GM03348 (cell line): ENCODE data around the gene NPBWR2.

Source experiments
- DNase-seq: peaks from one replicate; pipeline ENCODE4 v3.0.0; 2012; ENCODE audit warnings: low spot score

The NPBWR2 gene

DNA sequence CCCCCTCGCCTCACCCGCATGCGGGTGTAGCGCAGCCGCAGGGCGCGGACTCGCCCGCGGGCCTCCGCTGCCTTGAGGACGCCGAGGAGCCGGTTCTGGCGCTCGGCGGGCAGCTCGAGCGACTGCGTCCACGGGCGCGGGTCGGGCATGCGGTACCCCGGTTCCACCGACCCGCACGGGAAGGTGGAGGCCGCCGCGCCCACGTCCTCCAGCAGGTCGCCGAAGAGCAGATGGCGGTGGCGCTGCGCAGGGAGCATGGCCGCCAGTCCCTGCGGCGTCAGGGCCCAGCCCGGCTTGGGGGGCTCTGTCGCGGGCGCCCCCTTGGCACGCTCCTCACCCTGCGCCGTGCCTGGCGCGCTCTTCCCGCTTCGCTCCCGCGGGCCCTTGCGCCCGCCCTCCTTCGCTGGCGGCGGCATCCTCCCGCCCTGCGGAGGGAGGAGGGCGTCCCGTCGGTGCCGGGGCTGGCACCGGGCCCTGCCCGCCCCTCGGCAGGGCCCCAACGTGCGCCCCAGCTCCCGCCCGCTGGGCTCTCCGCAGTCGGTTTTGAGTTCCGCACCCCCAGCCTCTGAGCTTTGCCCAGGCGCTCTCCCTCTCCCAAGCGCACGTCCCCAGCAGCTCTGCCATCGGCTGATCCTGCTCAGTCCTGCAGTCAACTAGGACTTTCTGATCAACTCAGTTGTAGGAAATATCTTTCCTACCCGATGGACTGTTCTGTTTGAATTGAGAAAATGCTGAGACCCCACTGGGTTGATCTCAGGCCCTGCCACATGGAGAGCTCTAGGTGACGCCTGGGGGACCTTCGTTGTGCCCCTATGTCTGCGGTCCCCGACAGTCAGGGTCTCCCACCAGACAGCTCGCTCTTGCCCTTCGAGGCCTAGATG, 23.3 kb downstream of the NPBWR2 start, which contains the start of gene LKAAEAR1:
TSS of gene LKAAEAR1 (minus strand) at position 595 of the 881 bp plus-strand sequence. CDS start at position 416, 179 bp downstream.
- no peak for DNase-seq

DNA sequence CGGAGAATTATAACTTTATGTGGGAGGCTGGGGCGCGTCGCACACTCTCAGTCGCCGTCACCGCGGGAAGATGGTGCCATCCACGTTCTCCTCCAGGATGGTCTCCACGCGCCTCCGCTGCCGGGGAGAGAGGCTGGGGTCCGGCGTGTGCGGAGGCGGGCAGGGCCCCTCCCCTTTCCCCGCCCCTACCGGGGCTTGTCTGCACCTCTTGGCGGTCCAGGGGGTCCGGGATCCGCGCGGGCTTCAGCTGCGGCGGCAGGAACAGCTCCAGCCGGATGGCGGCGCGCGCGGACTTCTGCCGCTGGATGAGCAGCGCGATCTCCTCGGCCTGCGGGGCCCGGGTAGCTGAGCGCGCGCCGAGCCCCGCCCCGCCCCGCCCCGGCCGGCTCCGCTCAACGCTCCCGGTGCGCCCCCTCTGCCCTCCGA, 24.0 kb downstream of the NPBWR2 start:
- peak; percentile 92 for DNase-seq

DNA sequence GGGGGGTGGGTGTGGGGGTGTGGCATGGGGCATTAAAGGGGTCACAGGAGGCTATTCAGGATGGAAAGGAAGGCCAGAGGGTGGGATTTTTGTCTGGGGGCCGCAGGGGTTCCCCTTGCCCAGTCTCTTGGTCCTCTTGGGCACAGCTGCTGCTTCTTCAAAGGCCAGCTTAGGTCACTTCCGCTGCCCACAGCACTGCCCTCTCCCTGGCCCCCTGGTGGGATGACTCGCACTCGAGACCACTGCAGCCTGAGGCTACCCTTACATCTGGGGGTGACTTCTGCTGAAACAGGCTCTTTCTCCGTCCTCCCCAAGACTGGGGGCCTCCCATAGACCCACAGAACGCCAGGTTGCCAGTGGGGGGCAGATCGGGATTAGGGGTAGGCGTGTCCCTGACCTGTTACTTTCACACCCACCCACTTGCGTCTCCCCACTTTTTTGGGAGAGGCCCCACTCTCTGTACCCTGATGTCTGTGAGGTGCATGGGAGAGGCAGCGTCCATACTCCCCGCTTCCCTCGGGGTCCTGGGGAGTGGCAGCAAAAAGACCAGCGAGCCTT, 24.5 kb downstream of the NPBWR2 start:
- no peak for DNase-seq

DNA sequence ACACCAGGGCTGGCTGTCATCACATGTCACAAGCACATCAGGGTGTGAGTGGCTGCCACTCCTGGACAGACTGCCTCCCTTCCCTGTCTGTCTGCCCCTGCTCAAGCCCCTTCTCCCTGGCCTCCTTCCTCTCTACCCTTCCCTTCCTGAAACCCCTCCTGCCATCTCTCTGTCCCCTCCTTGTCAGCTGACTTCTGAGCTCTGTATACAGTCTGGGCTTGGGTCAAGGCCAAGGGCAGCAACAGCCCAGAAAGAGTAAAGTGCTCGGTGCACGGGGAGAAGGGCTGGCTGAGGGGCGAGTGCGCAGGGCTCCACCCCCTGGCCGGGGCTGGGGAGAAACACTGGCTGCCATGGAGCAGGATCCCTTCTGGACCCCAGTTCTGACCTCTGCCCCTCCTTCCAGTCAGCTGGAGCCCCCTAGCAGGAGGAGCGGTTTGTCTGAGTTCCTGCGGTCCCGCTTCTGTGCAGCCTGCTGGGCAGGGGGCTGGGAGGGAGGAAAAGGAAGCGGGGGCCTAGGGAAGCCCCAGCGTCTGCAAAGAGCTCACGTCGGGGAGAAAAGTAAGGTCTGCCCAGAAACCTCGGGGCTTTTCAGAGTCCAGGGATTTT, 25.1 kb downstream of the NPBWR2 start:
- DNase-seq = no peak

DNA sequence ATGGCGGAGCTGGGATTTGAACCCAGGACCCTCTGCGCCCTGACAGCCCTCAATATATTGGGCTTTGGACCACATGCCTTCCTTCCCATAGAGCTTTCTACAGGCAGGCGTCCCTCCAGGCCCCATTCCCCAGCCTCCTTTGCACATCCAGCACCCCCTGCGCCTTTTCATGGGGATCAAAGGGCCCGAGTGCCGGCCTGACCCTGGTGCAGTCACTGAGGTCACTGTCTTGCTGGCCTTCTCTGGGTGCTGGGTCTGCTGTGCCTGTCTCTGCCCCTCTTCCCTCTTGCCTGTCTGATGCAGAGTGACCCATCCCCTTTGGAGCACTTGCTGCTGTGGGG, 25.8 kb downstream of the NPBWR2 start:
- DNase-seq = no peak

DNA sequence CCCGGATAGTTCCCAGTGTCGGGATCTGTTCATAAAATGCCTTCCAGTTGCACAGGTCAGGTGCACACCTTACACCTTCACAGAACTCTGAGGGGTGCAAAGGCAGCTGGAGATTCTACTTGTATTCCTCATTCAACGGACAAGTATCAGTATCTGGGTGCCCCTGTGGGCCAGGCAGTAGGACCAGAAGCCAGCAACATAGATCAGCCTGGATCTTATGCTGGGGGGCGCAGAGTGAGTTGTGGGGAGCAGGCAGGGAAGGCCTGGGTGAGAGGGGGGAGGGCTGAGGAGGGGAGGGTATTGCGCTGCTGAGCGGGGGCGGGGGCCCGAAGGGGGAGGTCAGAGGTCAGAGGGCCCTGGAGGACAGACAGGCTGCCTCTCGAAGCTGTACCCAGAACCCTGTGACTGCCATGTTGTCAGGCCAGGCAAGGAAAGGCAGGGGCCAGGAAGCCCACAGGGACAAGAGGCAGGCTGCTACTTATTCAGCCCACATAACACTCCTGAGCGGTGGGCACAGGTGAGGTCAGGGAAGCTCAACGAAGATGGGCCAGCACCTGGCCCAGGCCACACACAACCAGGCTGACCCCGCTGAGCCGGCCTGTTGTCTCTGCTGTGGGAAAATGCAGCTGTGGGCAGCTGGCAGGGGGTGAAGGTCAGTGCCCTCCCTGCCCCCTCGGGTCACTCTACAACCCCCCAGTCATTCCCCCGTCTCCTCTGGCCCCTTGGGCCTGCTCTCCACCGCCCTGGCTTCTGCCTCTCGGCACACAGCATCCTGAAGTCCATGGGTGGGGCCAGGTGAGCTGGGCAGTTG, 26.3 kb downstream of the NPBWR2 start:
- no peak for DNase-seq

DNA sequence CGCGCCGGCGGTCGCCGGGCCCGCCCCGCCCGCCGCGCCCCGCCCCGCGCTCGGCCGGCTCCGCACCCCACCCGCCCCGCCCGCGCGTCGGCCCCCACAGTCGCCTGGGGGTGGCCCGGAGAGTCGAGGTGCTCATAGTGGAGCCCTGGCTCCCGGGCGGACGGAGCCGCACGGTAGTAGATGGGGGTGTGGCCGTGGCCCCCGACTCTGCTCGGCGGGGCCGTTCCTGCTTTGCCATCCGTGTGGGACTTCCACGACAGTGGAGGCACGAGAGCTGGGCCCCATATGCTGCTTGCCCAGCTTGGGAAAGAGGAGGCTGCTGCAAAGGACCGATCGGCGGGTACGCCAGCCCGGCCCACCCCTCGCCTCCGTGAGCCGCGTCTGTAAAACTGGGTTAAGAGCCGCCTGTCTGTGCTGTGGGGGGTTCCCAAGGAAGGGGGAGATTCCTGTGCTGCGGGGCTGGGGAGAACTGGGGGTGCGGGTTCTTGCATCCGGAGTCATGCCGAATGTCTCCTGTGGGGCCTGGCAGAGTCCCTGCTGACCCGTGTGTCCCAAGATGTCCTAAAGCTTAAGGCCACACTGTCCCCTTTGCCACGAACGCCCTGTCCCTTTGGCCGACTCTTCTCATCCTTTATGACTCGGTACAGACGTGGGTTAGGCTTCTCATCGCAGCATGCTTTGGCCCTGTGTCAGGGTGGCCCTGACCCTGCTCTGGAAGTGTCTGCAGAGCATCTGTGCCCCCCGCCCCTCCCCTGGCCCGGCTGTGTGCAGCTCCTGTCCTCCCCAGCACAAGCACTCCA, 27.2 kb downstream of the NPBWR2 start, which contains the start of gene OPRL1:
TSS of gene OPRL1 (plus strand) at position 70 of the 800 bp plus-strand sequence. CDS start 12,639 bp downstream, outside the sequence.
- DNase-seq = no peak

DNA sequence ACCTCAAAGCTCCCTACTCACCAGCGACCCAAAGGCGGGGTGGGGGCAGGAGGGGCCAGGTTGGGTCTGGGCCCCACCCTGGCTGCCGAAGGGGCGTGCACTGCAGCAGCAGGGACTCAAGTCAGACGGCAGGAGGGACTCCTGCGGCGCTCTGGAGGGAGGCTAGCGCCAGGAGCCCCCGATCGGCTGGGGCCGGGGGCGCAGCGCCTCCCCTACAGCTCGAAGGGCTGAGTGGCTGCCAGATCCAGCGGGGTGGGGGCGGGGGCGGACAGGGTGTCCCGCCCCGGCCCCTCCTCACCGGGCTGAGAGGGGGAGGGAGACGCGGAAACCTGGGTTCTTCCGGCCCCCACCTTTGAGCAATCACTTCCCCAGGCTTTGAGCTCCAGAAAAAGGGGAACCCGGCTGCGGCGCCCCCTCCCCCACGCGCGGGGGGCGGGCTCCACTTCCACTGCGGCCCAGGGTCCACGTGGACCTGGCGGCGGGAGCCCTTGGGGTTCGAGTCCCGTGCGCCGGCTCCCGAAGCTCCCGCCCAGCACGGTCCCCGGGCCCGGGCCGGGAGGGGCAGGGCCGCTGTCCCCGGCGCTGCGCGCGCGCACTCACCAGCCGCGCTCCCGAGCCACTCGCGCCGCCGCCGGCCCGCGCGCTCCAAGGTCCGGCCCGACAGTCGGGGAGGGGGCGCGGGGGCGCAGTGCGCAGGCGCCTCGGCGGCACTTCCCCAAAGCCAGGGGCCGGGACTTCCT, 27.9 kb downstream of the NPBWR2 start, which contains the start of gene RGS19:
TSS of gene RGS19 (minus strand) at position 246 of the 740 bp plus-strand sequence. CDS start 2,632 bp downstream, outside the sequence.
- peak; percentile 96 for DNase-seq

DNA sequence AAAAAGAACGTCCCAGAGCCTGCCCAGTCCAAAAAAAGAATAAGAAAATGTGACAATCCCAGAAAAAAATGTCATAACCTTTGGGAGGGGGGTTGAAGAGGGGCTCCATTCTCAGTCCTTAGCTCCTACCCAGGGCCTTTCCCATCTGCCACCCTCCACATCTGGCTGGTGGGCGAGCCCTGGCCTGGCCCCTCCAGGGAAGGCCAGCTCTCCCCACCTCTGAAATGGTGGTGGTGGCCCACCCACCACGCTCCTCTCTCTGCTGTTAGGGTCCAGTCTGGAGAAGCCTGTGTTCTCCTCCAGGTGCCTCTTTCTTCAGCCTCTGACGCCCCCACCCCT, 28.5 kb downstream of the NPBWR2 start:
- DNase-seq = no peak

DNA sequence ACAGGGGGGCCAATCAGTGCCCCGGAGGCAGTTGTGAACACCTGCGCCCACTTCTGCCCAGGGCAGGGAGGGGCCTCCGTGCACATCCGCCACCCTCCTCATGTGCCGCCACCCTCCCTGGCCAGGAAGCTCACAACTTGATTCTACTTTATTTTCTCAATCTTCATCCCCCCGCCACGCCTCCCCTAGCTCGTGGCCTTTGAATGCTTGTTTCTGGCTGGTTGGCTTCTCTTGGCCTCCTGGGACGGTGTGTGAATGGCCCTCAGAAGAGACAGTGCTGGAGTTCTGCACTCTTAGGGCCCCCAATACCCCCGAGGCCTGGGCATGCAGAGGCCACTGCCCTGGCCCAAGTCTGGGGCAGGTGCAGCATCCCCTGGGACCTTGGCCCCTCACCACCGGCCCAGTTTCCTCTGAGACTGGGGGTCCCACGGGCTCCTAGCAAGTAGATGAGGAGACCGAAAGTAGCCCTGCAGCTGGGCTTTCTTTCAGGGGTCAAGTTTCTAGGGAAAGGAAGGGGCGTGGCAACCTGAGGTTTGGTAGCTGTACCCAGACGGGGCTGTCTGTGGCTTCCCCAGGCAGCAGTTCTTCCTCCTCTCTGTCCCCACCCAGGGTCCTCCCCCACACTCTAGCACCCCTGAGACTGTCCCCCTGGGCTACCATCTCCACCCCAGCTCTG, 29.4 kb downstream of the NPBWR2 start:
- DNase-seq = no peak

DNA sequence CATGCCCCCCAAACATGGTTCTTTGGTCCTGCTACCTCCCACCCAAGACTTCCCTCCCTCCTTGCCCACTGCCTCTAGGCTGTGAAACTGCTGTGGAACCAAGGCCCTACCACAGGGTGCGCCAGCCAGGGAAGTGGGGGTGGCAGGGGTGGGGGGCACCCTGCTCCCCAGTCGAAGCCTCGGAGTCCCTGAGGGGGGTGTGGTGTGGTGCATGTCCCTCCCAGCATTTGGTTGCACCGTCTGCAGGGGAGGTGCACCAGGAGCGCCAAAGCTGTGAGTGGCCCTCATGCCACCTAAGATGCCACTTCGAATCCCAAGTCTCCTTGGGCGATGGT, 29.9 kb downstream of the NPBWR2 start:
- DNase-seq = no peak

DNA sequence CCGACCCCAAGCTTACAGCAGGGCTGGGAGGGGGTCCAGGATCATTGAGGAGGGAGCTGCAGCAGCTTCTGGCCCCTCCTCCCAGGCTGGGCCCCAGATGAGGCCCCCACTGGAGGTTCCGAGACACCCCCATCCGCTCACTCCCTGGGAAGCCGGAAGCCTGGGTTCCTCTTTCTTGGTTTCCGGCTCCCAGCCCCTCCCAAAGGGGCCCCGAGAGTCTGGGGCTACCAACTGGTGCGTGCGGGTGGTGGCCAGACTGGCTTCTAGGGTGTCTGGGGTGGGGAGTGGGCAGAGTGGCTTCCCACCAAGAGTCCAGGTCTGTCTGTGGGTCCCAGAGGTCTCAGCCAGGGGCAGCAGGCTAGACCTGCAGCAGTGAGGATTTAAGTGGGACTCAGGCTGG, 30.3 kb downstream of the NPBWR2 start:
- DNase-seq = no peak

DNA sequence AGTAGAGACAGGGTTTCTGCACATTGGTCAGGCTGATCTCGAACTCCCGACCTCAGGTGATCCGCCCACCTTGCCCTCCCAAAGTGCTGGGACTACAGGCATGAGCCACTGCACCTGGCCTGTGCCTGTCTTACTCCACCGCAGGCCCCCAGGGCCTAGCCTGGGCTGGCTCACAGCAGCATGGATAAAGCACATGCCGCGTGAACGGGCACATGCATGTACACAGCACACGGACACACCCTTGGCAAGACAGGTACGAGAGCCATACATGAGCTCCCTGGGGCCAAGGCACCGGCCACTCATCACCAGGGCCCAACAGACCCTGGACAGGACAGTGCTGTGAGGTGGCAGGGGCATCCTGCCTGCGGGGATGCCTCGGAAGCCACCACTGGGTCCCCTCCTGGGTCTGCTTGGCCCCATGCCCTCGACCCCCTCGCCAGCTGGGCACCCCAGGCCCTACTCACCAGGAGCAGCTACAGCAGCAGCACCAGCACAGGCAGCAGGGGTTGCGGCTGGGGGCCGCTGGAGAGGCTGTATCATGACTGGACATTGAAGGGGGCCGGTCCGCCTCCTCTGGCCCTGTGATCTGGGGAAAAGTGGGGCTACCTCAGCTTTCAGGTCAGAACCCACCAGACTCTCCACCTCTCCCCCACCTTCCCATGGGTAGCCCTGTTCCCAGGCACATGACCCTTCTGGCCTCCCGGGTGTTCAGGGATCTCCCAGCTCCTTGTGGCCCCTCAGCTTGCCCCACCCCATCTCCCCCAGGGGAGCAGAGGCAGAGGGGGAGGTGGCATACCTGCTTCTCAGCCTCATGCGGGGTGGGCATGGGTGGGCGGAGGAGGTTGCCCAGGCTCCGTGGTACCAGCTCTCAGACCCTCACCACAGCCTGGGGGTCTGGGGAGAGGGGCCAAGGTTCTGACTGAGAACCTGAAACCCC, 31.0 kb downstream of the NPBWR2 start:
- DNase-seq = no peak

DNA sequence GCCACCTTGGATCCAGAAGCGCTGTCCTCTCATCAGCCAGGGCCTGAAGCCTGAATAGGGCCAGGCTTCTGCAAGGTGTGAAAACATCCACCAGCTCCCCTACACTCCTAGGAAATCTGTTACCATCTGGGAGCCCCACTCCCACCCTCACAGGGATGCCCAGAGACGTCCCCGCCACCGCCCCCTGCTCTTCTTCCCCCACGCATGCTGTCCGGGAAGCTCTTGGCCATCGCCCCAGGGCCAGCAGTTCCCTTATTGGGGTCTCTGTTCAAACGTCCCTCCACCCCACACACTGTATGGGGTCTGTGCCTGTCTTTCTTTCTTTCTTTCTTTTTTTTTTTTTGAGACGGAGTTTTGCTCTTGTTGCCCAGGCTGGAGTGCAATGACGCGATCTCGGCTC, 31.8 kb downstream of the NPBWR2 start:
- DNase-seq = no peak

DNA sequence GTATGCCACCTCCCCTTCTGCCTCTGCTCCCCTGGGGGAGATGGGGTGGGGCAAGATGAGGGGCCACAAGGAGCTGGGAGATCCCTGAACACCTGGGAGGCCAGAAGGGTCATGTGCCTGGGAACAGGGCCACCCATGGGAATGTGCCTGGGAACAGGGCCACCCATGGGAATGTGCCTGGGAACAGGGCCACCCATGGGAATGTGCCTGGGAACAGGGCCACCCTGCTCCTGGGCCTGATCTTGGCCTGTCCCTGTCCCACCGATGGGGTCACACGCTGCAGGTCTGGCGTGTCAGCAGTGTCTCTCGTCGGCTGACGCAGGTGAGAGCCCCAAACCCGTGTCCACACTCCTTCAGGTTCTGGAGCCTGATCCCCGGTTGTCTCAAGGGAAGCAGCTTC, 32.4 kb downstream of the NPBWR2 start:
- DNase-seq = no peak

DNA sequence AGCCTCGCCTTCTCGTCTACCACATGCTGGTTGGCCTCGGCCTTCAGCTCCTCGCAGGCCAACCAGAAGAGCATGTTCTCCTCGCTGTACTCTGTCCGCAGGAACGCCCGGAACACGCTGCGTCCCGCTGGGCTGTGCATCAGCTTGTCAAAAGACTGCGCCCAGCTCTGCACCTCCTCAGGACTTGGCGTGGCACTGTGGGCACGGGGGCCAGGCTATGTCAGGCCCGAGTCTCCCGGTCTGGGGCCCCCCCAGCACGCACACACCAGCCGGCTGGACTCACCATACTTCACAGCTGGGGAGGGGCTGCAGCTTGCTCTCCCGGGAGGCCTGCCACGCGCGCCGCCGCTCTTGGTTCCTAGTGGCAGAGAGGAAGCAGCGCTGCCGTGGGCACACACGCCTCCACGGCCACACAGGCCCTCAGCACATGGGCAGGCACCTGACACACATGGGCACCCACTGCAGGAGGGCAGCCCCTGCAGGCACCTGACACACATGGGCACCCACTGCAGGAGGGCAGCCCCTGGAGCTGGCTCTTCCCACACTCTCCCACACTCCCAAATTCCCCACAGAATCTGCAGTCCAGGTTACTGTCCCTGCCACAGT, 33.1 kb downstream of the NPBWR2 start:
- DNase-seq = no peak

DNA sequence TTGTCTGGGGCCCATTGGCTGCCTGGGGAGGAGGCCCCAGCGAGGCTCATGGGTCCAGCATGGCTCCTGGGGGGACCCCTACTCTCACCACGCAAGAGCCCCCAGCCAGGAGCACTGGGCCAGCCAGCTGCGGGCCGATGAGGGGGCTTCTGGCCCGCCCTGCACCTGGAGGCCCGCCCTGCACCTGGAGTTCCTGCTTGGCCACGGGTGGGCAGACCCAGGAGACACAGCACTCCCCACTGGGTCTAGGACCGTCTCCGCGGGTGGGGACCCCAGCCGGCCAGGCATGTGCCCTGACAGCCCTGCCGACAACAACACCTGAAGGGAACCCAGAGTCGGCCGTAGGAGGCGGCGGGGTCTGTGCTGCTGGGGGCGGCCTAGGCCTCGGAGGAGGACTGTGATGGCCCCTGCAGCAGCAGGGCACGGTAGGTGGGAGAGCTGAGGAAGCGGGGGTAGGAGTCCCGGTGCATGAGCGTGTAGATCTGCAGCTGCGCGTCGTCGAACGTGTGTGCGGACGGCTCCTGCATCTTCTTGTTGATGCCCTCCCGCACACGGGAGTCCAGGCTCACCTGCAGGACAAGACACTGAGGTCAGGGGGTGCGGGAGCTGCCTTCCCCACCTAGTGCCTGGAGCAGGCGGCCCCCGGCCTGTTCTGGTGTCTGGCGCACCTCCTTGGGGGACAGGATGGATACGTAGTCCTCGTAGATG, 33.7 kb downstream of the NPBWR2 start:
- no peak for DNase-seq

DNA sequence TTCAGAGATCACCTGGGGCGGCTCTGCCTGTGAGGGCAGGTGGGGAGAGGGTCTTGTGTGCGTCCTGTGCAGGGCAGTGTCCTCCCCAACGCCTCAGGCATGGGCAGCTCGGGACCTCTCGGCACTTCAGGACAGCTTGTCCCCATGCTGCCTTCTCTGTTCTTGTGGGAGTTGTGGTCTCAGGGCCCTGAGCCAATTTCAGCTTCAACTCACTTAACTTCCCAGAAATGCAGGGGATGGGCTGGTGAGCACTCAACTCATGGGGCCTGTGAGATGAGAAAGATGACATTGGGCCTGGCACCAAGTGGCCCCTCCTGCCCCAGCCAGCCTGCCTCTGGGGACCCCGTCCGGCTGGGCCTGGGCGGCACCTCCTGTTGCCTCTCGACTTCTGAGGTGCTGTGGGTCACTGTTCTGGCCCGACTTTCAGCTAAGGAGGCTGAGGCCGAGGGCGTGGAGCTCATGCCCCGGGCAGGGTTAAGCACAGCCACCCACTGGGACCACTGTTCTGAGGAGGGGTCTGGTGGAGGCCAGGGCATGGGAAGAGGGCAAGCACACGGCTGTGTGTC, 34.8 kb downstream of the NPBWR2 start:
- DNase-seq = no peak
